Caco-2 (cell line): ENCODE data around the gene C3orf20. TPM values are rescaled to one million over a fixed set of nuclear protein-coding genes. Genes with fewer than 3 reads are reported as not detected.

Source experiments
- BruUV-seq: library from RNA; stranded (reverse); fragments of 400-500 nt; replicated peaks from 2 replicates; lab custom pipeline; 2021; lab: Mats Ljungman, UMichigan
- CTCF ChIA-PET: fragments of 300-600 bp; sonication (Branson Sonifier 250); formaldehyde crosslinking; loops from one replicate; lab custom pipeline; 2022; ENCODE audit warnings: antibody characterized with exemption; lab: Charles Lee
- POLR2A ChIA-PET: fragments of 300-600 bp; sonication (Branson Sonifier 250); formaldehyde crosslinking; loops from one replicate; lab custom pipeline; 2022; ENCODE audit warnings: antibody characterized with exemption; lab: Charles Lee
- DNase-seq, 2 experiments: peaks; one replicate each; pipeline versions ENCODE4 v3.0.0 to v3.0.0-alpha.2; 2020 to 2022
- H3K27me3 ChIP-seq: replicated peaks from 2 replicates; pipeline ENCODE4 v1.6.0; 2011; ENCODE audit warnings: low read length; ENCODE audit not compliant: control insufficient read depth, insufficient read depth
- H3K36me3 ChIP-seq: 2 replicates; pipeline ENCODE4 v1.5.1; 2011; ENCODE audit warnings: low read length; ENCODE audit not compliant: control insufficient read depth, insufficient read depth
- H3K4me1 ChIP-seq: fragments of 250-450 bp; sonication (Bioruptor Pico); 2 replicates; pipeline ENCODE4 v1.5.1; 2020; ENCODE audit warnings: mild to moderate bottlenecking
- H3K4me3 ChIP-seq: 2 replicates; pipeline ENCODE4 v1.5.1; 2011; ENCODE audit warnings: low read depth, mild to moderate bottlenecking, control low read depth, low read length
- H3K9me3 ChIP-seq: fragments of 250-450 bp; sonication (Bioruptor Pico); 2 replicates; pipeline ENCODE4 v1.5.1; 2020; ENCODE audit warnings: mild to moderate bottlenecking, moderate library complexity
- H3K27ac Mint-ChIP-seq: one replicate; pipeline ENCODE4 v1.8.0; 2022; ENCODE audit warnings: mixed read lengths; ENCODE audit not compliant: unreplicated experiment
- H3K27me3 Mint-ChIP-seq: one replicate; pipeline ENCODE4 v1.8.0; 2022; ENCODE audit warnings: mixed read lengths; ENCODE audit not compliant: insufficient read depth, unreplicated experiment
- H3K36me3 Mint-ChIP-seq: one replicate; pipeline ENCODE4 v1.8.0; 2022; ENCODE audit warnings: mild to moderate bottlenecking, mixed read lengths; ENCODE audit not compliant: insufficient read depth, unreplicated experiment
- H3K4me1 Mint-ChIP-seq: one replicate; pipeline ENCODE4 v1.8.0; 2022; ENCODE audit warnings: low read depth, mixed read lengths; ENCODE audit not compliant: unreplicated experiment
- H3K4me3 Mint-ChIP-seq: one replicate; pipeline ENCODE4 v1.8.0; 2022; ENCODE audit warnings: mild to moderate bottlenecking, moderate library complexity, mixed read lengths; ENCODE audit not compliant: unreplicated experiment
- H3K9me3 Mint-ChIP-seq: one replicate; pipeline ENCODE4 v1.8.0; 2022; ENCODE audit warnings: mixed read lengths; ENCODE audit not compliant: unreplicated experiment
- CTCF ChIP-seq, 2 experiments: fragments of 200-600 bp in 1 of 2; IDR thresholded peaks; 1 replicate in 1 of 2; 2 replicates in 1 of 2; pipeline versions ENCODE4 v1.5.1 to v1.8.0; 2011 to 2022; ENCODE audit warnings: antibody characterized with exemption in 1 of 2, control low read depth in 1 of 2, inconsistent platforms in 1 of 2, low read depth in 1 of 2, low read length in 1 of 2, mild to moderate bottlenecking in 1 of 2, moderate library complexity in 1 of 2; ENCODE audit not compliant: insufficient read depth in 1 of 2, severe bottlenecking in 1 of 2, unreplicated experiment in 1 of 2
- intact Hi-C: fragments of 100-400 bp; cut with micrococcal nuclease; formaldehyde crosslinking; loops from one replicate; pipeline ENCODE4 v1.10.0; 2022; ENCODE audit not compliant: unreplicated experiment
- total RNA-seq: library from RNA; stranded (reverse); gene quantifications from 2 replicates; pipeline ENCODE4 v1.2.3, GENCODE V29; 2022

C3orf20 gene
- total RNA-seq, 1 experiment from 2014 or later = 0.09 TPM

- ChIA-PET CTCF (interaction anchor here (0.5 to 0.6 kb wide), 2 partner anchors 12 to 225 kb away, joined by 3 read pairs; no protein-coding TSS in a partner anchor), POLR2A (no interaction called here)
- Histone ChIP-seq H3K36me3 (no peaks in the 10 kb centered on the region), H3K9me3 (no peaks in the 10 kb centered on the region), H3K4me1 (peaks cover 11% of the 10 kb centered on the region), H3K27me3 (no peaks in the 10 kb centered on the region), H3K4me3 (no peak overlapping the region)
- Mint-ChIP-seq H3K27me3 (peaks cover 3% of the 10 kb centered on the region), H3K27ac (no peak overlapping the region), H3K4me1 (peaks cover 15% of the 10 kb centered on the region), H3K36me3 (no peaks in the 10 kb centered on the region), H3K4me3 (no peak overlapping the region), H3K9me3 (no peaks in the 10 kb centered on the region)
- no peak for DNase-seq
- no TSS peak for BruUV-seq
- intact Hi-C loops = no loop called here
- TF ChIP-seq CTCF (IDR thresholded peaks at IDR 0.05; ENCODE audit: insufficient read depth in 1 of 2, low read depth in 1 of 2, low read length in 1 of 2, severe bottlenecking in 1 of 2, unreplicated experiment in 1 of 2) = no peak
Measured at GRCh38 chr3:14803101-14803980, 128.4 kb downstream of the C3orf20 start.

- H3K36me3 ChIP-seq = no peaks in the 10 kb centered on the region
- no peak overlapping the region for H3K4me3 ChIP-seq
- no peaks in the 10 kb centered on the region for H3K9me3 ChIP-seq
- POLR2A ChIA-PET = no interaction called here
- no peak for DNase-seq
- peaks cover 11% of the 10 kb centered on the region for H3K4me1 ChIP-seq
- H3K27ac Mint-ChIP-seq = peak overlapping the region; percentile 25
- BruUV-seq = no TSS peak
- no peaks in the 10 kb centered on the region for H3K27me3 ChIP-seq
- H3K9me3 Mint-ChIP-seq = no peaks in the 10 kb centered on the region
- CTCF ChIA-PET = no interaction called here
- no peaks in the 10 kb centered on the region for H3K36me3 Mint-ChIP-seq
- H3K4me3 Mint-ChIP-seq = no peak overlapping the region
- peaks cover 8% of the 10 kb centered on the region for H3K27me3 Mint-ChIP-seq
- peaks cover 15% of the 10 kb centered on the region for H3K4me1 Mint-ChIP-seq
- TF ChIP-seq CTCF (IDR thresholded peaks at IDR 0.05; ENCODE audit: insufficient read depth in 1 of 2, low read depth in 1 of 2, low read length in 1 of 2, severe bottlenecking in 1 of 2, unreplicated experiment in 1 of 2) = no peak
- intact Hi-C loops = no loop called here
Measured at GRCh38 chr3:14803981-14804834, 129.3 kb downstream of the C3orf20 start.
